Central memory CD8-positive, alpha-beta T cell (primary cell): ENCODE data around the gene USP17L13.
"Not testable (repeated sequence)": the region's sequence is repeated elsewhere in the genome, so short reads cannot be mapped to it uniquely, and the experiment has no call there.

Experiments
- ATAC-seq: fragments of 150-1000 bp; cut with Tn5 transposase; replicated peaks from 2 replicates; pipeline ENCODE4 v1.10.0; 2022; ENCODE audit warnings: mild to moderate bottlenecking, moderate FRiP score, moderate number of reproducible peaks; ENCODE audit not compliant: poor library complexity, severe bottlenecking; ENCODE audit errors: extremely low read depth
- DNase-seq, 2 donors: peaks; one replicate each; pipeline ENCODE4 v3.0.0; 2021; ENCODE audit warnings: low spot score in 2 of 2
- H3K27ac Mint-ChIP-seq: one replicate; pipeline ENCODE4 v1.8.0; 2022; ENCODE audit warnings: low read depth, mild to moderate bottlenecking, moderate library complexity, mixed read lengths
- H3K27me3 Mint-ChIP-seq: one replicate; pipeline ENCODE4 v1.8.0; 2022; ENCODE audit warnings: mixed read lengths
- H3K36me3 Mint-ChIP-seq: one replicate; pipeline ENCODE4 v1.8.0; 2022; ENCODE audit warnings: mild to moderate bottlenecking, moderate library complexity, mixed read lengths; ENCODE audit not compliant: insufficient read depth
- H3K4me1 Mint-ChIP-seq: one replicate; pipeline ENCODE4 v1.8.0; 2022; ENCODE audit warnings: mixed read lengths
- H3K4me3 Mint-ChIP-seq: one replicate; pipeline ENCODE4 v1.8.0; 2022; ENCODE audit warnings: mild to moderate bottlenecking, moderate library complexity, mixed read lengths
- H3K9me3 Mint-ChIP-seq: one replicate; pipeline ENCODE4 v1.8.0; 2022; ENCODE audit warnings: mixed read lengths

USP17L13 gene

GRCh38 chr4:9262572-9262971 is 37.9 kb downstream of the USP17L13 start, which contains the start of gene USP17L21:
USP17L21 (plus strand) TSS chr4:9262872; CDS start chr4:9262872, 0 bp downstream.
- H3K27me3 Mint-ChIP-seq, H3K9me3 Mint-ChIP-seq, ATAC-seq, H3K36me3 Mint-ChIP-seq, H3K4me3 Mint-ChIP-seq, H3K4me1 Mint-ChIP-seq, H3K27ac Mint-ChIP-seq, DNase-seq: not testable (repeated sequence)

GRCh38 chr4:9267319-9267718 is 42.6 kb downstream of the USP17L13 start, which contains the start of gene USP17L22:
USP17L22 (plus strand) TSS chr4:9267619; CDS start chr4:9267619, 0 bp downstream.
- not testable (repeated sequence) for H3K27ac Mint-ChIP-seq, H3K27me3 Mint-ChIP-seq, DNase-seq, H3K4me3 Mint-ChIP-seq, H3K36me3 Mint-ChIP-seq, H3K9me3 Mint-ChIP-seq, ATAC-seq, H3K4me1 Mint-ChIP-seq

- ATAC-seq, H3K4me1 Mint-ChIP-seq, H3K27ac Mint-ChIP-seq, H3K36me3 Mint-ChIP-seq, H3K9me3 Mint-ChIP-seq, H3K4me3 Mint-ChIP-seq, H3K27me3 Mint-ChIP-seq: not testable (repeated sequence)
- peak; percentile 10 to 18 for DNase-seq
Observed at GRCh38 chr4:9271719-9272118, 47.0 kb downstream of the USP17L13 start.
